Left ventricle myocardium inferior (tissue), 1 donor: ENCODE data around the gene CR2. TPM values are rescaled to one million over a fixed set of nuclear protein-coding genes. Genes with fewer than 3 reads are reported as not detected.

ENCODE experiments used
- DNase-seq: peaks from one replicate; pipeline ENCODE4 v3.0.0-alpha.2; 2020
- H3K27ac ChIP-seq: fragments of 200-600 bp; replicated peaks from 2 replicates; pipeline ENCODE4 v1.8.0; 2021
- H3K27me3 ChIP-seq: fragments of 200-600 bp; 2 replicates; pipeline ENCODE4 v1.8.0; 2021; ENCODE audit warnings: low read depth
- H3K36me3 ChIP-seq: fragments of 200-600 bp; 2 replicates; pipeline ENCODE4 v1.8.0; 2021
- H3K4me1 ChIP-seq: fragments of 200-600 bp; 2 replicates; pipeline ENCODE4 v1.8.0; 2021
- H3K4me3 ChIP-seq: fragments of 200-600 bp; 2 replicates; pipeline ENCODE4 v1.8.0; 2021; ENCODE audit warnings: mild to moderate bottlenecking, moderate library complexity
- H3K9me3 ChIP-seq: fragments of 200-600 bp; replicated peaks from 2 replicates; pipeline ENCODE4 v1.8.0; 2021
- CTCF ChIP-seq: fragments of 200-600 bp; IDR thresholded peaks from 2 replicates; pipeline ENCODE4 v1.8.0; 2021; ENCODE audit warnings: antibody characterized with exemption, mild to moderate bottlenecking, borderline replicate concordance
- intact Hi-C: fragments of 100-400 bp; cut with micrococcal nuclease; formaldehyde crosslinking; loops from one replicate; pipeline ENCODE4 v1.11.0; 2022
- total RNA-seq: library from RNA; stranded (reverse); fragmentation: NEBNext Ultra II Directional; extraction: Animal tissue kit (Norgen Biotek cat#: 25700); gene quantifications from one replicate; pipeline ENCODE4 v1.2.1, GENCODE V29; 2021
- donor health status: DM: no; HTN: yes; CAD: no; lungs with severe emphysema.

CR2 gene
- total RNA-seq, 1 donor from 2014 or later = not detected

DNA sequence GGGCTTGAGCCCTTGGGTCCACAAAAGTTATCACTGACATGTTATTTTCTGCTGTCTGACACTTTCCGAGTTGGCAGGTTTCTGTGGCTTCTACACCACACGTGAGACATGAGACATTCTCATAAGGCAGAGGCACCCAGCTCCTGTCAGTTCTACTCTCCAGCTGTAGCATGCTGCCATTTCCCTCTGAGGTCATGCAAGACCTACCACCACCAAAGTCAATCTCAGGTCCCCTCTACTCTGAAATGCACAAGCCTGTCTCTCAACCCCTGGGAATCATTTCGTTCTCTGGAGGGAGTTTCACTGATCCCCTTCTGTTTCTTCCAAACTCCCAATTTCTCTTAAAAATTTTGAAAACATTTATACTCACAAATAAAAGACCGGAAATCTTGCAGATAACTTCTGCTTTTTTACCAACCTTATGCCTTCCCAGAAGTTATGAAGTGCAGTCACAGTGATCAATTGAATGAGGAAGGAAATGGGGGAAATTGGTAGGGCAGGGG, 39.5 kb upstream of the CR2 start:
- no peak for TF ChIP-seq CTCF
- H3K27ac ChIP-seq = no peak overlapping the region
- no peak for DNase-seq
- peaks cover 23% of the 10 kb centered on the region for H3K27me3 ChIP-seq
- H3K9me3 ChIP-seq = peaks cover 8% of the 10 kb centered on the region
- intact Hi-C loops = no loop called here
- H3K36me3 ChIP-seq = no peaks in the 10 kb centered on the region
- H3K4me3 ChIP-seq = no peak overlapping the region
- H3K4me1 ChIP-seq = no peaks in the 10 kb centered on the region

GRCh38 chr1:207417076-207417475, 37.1 kb upstream of the CR2 start:
- H3K4me3 ChIP-seq = no peak overlapping the region
- DNase-seq = no peak
- no peak for TF ChIP-seq CTCF
- peaks cover 31% of the 10 kb centered on the region for H3K27me3 ChIP-seq
- H3K9me3 ChIP-seq = peaks cover 27% of the 10 kb centered on the region
- no peaks in the 10 kb centered on the region for H3K4me1 ChIP-seq
- no peak overlapping the region for H3K27ac ChIP-seq
- no peaks in the 10 kb centered on the region for H3K36me3 ChIP-seq
- intact Hi-C loops = no loop called here

DNA sequence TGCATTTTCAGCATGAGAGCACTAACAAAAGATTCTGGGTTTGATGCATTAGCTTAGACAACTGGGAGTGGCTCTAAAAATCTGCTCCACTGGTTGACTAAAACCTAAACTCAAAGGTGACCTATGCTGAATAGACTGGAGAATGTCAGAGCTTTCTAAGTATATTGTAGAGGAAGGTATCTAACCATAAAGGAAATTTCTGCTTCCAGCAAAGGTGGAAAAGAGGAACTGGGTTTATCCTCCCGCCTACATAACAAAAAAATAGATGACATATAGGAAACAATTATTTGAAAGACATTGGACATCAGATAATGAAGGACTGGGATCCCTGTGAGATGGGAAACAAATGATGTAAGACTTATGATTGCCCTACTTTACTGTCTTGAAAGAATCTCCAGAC, 35.8 kb upstream of the CR2 start:
- Histone ChIP-seq H3K9me3 (peaks cover 27% of the 10 kb centered on the region), H3K27me3 (peaks cover 44% of the 10 kb centered on the region), H3K36me3 (no peaks in the 10 kb centered on the region), H3K4me3 (no peak overlapping the region), H3K4me1 (no peaks in the 10 kb centered on the region), H3K27ac (no peak overlapping the region)
- no peak for DNase-seq
- intact Hi-C loops = no loop called here
- TF ChIP-seq CTCF = no peak

DNA sequence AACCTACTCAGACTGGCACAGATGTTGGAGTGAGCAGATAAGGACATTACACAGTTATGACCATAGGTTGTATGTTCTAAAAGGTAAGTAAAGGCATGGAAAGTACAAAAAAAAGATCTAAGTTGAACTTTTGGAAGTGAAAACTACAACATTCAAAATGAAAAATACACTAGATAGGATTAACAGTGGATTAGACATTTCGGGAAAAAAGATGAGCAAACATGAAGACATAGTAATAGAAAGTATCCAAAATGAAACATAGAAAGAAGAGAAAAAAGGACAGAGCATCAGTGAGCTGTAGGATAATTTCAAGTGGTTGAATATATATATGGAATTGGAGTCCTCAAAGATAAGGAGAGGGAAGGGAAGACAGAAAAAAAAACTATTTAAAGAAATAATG, 34.0 kb upstream of the CR2 start:
- Histone ChIP-seq H3K4me3 (no peak overlapping the region), H3K27ac (no peak overlapping the region)
- TF ChIP-seq CTCF = no peak

GRCh38 chr1:207421078-207421477, 33.0 kb upstream of the CR2 start:
- no peak for TF ChIP-seq CTCF
- no peak overlapping the region for H3K4me3 ChIP-seq
- H3K4me1 ChIP-seq = no peaks in the 10 kb centered on the region
- no peak for DNase-seq
- H3K27me3 ChIP-seq = peaks cover 52% of the 10 kb centered on the region
- H3K36me3 ChIP-seq = no peaks in the 10 kb centered on the region
- H3K9me3 ChIP-seq = peaks cover 27% of the 10 kb centered on the region
- intact Hi-C loops = no loop called here
- no peak overlapping the region for H3K27ac ChIP-seq

More for the DNA sequence above, 34.0 kb upstream of the CR2 start:
- intact Hi-C loops = no loop called here
- Histone ChIP-seq H3K9me3 (peaks cover 27% of the 10 kb centered on the region), H3K36me3 (no peaks in the 10 kb centered on the region), H3K4me1 (no peaks in the 10 kb centered on the region), H3K27me3 (peaks cover 49% of the 10 kb centered on the region)
- no peak for DNase-seq
